Inferior parietal cortex (tissue), 1 donor: ENCODE results near the gene THEMIS2.
"Not testable (repeated sequence)": the region's sequence is repeated elsewhere in the genome, so short reads cannot be mapped to it uniquely, and the experiment has no call there.

Experiments
- DNase-seq: peaks from one replicate; pipeline ENCODE4 v3.0.0-alpha.2; 2016; ENCODE audit errors: extremely low spot score

Gene THEMIS2

DNA sequence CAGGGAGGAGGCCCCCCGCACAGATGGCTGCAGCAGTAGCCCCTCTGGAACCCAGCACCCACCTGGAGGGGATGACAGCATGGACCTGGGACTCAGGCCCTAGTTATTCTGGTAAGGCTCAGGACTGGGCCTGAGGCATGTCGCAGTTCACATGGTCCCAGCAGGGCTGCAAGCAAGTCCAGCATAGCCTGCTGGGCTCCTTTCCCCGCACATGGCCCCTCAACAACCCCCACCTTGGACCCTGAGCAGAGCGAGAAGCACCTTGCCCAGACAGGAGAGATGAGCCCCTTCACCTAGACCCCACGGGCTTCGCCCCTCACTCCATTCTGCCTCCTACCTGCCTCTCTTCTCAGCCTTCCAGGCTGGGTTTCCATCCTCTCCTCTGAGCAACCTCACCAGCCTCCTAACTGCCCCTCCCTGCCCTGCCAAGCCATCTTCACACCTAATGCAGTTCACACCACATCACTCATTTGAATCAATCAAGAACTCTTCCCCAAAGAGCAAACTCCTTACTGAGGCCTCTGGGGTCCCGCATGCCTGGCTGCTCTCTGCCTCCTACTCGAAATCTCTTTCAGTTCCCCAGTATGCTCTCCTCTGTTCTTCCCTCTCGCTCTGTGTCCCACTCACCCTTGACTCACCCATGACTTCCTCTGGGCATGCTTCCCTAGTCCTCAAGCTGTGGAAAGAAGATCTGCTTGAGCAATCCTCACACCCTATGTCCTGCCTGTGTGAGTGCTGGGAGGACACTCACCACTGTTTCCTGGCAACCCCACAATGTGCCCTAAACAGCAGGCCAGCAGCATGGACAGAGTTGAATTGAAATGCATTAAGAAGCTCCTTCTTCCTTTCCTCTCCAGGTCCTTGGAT is 9.4 kb upstream of the THEMIS2 start:
- DNase-seq, result no peak

DNA sequence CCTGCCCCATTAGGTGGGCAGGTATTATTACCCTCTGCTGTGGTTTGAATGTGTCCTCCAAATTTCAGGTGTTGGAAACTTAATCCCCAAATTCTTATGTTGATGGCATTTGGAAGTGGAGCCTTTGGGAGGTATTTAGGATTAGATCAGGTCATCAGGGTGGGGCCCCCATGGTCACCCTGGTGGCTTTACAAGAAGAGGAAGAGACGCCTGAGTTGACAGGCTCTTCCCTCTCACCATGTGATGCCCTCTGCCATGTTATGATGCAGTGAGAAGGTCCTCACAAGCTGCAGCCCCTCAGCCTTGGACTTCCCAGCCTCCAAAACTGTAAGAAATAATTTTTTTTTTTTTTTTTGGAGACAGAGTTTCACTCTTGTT is 8.8 kb upstream of the THEMIS2 start:
- DNase-seq, result no peak

DNA sequence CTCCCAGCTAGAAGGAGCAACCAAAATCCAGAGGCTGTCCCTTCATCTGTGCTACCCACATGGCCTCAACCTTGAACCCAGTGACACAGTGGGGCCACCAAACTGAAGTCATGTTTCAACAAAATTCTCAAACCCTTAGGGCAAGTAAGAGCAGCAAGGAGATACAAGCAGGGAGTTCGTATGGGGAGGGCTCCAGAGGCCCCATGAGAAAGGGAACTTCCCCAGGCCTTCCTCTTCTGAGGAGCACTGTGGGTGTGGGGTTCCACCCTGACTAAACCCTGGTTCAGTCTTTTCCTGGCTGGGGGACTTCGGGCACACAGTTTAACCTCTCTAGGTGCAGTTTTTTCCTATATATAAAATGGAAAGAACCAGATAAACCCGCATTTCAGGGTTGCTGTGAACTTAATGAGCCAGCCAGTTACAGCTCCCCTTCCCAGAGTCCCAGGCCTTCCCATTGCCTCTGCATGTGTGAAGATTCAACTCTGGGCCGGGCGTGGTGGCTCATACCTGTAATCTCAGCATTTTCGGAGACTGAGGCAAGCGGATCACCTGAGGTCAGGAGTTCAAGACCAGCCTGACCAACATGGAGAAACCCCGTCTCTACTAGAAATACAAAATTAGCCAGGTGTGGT is 8.0 kb upstream of the THEMIS2 start:
- DNase-seq, result no peak

DNA sequence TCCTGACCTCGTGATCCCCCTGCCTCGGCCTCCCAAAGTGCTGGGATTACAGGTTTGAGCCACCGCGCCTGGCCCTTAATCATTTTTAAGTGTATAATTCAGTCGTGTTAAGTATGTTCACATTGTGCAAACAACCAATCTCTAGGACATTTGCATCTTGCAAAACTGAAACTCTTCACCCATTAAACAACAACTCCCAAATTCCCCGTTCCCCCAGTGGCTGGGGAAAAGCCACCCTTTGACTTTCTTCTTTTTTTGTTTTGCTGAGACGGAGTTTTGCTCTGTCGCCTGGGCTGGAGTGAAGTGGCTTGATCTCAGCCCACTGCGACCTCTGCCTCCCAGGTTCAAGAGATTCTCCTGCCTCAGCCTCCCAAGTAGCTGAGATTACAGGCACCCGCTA is 6.5 kb upstream of the THEMIS2 start:
- DNase-seq, result no peak

DNA sequence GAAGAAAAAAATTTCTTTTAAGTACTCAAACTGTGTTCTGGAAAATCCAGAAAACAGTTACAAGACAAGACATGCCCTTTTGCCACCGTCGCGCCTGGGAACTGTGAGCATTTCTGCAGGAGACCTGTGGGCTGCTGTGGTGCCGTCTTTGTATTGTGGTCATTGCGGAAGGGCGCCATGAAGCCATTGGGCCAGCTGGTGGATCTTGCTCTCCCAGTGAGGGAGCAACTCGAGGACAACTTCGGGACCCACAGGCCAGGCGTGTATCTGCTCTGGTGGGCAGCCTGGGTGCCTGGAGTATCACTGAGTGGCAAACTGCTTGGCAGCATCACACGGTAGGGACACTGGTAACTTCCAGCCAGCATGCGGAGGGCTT is 3.8 kb upstream of the THEMIS2 start:
- no peak for DNase-seq

DNA sequence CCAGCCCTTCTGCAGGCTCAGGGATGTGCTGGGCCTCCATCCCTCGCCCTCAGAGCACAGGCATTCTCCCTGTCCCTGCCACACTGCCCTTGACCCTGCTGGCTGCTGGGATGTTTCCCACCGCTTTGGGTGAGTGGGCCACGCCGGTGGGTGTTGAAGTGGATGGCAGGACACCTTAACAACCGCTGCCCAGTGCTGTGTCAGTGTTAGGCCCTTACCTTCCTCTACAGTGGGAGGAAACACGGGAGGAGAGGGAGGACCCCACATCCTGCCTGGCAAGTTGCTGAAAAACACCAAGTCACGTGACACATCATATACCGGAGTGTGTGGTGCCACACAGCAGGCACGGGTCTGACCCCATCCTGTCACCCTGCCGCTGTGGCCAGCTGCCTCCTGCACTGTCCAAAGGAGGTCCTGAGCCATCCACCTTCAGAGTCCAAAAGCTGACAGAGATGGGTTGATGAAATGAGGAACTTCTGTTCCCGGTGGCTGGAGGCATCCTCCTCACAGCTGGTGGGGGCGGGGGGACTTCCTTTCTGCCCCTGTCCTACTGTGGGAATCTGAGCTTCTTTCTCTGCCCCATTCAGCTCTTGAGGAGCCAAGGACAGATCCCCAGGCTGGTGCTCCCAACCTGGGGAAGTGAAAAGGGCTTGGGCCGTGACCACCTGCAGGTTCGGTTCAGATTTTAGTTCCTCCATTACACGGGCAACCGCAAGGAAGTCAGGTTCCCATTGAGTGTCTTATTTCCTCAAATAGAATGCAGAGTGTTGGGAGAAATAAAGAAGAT is 3.2 kb upstream of the THEMIS2 start:
- DNase-seq, result no peak

DNA sequence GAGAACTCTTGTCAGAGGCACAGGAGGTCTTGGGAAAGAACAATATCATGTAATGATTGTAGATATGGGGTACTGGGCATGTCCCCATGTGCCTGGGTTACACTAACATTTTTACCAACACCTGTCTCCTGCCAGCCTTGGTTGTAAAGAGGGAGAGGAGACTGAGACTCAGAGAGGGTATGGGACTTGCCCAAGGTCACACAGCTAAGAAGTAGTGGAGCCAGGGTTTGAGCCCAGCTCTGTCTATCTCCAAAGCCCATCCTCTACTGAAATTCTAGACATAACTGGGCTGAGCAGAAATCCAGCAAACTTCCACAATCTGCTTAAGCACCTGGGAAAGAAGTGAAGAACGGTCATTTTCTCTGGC is 2.6 kb upstream of the THEMIS2 start:
- no peak for DNase-seq

DNA sequence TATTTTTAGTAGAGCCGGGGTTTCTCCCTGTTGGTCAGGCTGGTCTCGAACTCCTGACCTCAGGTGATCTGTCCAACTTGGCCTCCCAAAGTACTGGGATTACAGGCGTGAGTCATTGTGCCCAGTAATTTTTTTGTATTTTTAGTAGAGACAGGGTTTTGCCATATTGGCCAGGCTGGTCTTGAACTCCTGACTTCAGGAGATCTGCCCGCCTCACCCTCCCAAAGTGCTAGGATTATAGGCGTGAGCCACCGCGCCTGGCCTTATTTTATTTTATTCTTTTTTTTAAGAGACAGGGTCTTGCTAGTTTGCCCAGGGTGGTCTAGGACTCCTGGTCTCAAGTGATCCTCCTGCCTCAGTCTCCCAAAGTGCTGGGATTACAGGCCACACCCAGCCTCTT is 1.3 kb upstream of the THEMIS2 start:
- not testable (repeated sequence) for DNase-seq

DNA sequence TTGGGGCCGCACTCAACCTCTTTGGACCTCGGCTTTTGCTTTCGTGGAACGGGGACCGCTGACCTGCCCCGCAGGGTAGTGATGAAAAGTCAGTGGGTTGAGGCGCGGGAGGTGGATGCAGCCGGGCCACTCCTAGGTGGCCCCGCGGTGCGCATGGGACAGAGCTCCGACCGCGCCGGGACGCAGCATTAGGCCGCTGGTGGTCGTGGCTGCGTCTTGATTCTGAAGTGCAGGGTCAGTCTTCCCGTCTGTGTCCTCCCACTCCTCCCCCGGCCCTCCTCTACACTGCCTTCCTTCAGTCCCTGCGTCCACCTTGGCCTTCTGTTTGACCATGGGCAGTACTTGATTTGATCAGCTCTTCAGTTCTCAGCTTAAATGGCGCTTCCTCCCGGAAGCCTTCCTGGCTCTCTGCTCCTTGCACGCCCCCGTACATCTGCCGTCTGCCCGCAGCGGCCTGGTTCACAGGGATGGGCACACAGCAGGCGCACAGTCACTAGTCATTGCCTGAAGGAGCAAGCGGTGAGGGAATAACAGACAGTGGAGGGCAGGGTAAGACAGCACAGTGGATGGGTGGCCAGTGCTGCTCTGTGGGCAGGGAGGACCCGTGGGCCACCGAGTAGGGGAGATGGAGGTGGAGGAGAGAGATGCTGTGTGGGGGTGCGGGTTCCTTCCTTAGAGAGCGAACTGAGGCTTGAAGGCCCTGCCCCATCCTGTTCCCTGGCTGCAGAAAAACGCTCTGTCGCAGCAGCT is 633 bp downstream of the THEMIS2 start:
- DNase-seq, result no peak

DNA sequence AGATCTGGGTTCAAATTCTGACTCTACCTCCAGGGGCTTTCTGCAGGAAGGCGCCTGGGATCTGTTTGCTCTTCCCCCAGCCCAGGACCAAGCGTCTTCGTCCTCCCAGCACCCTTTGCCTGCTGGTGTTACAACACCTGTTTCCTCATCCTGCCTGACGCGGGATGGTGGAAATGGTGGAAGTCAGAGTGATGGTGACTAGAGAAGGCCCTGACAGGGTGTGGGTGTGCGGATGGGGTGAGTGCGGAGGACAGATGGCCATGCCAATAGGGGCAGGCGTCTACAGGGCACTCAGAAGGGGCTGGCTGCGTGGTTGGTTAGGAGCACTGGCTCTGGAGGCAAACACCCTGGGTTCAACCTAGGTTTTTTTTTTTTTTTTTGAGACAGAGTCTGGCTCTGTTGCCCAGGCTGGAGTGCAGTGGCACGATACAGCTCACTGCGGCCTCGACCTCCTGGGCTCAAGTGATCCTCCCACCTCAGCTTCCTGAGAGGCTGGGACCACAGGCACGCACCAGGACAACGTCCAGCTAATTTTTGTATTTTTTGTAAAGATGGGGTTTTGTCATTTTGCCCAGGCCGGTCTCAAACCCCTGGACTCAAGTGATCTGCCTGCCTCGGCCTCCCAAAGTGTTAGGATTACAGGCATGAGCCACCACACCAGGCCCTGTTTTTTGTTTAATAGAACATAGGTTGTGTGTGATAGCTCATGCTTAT is 1.5 kb downstream of the THEMIS2 start:
- no peak for DNase-seq

DNA sequence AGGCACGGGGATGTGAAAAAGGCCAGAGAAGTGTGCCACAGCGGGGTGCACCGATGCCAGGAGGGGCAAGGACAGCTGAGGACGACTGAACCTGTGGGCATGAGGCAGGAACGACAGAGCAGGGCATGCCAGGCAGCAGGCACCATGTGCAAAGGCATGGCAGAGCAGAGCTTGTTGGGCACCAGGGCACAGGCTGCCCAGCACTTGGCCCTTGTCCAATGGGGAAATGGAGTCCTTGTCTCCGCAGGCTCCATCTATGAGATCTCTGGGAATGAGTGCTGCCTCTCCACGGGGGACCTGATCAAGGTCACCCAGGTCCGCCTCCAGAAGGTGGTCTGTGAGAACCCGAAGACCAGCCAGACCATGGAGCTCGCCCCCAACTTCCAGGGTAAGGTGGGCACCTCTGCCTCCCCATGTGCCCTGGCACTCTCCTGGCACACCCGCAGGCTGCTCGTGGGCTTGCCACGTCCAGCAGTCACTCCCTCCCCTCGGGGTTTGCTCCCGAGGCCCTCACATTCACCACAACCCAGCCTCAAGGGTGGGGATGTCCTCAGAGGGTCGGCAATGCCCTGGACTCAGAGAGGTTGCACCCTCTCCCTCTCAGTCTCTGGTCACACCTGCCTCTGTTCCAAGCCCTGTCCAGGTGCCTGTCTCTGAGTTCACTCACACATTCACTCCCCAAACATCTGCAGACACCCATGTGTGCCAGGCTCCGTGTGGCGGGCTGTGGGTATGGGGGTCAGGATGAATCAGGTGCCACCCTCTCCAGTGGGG is 4.2 kb downstream of the THEMIS2 start:
- DNase-seq, result no peak

DNA sequence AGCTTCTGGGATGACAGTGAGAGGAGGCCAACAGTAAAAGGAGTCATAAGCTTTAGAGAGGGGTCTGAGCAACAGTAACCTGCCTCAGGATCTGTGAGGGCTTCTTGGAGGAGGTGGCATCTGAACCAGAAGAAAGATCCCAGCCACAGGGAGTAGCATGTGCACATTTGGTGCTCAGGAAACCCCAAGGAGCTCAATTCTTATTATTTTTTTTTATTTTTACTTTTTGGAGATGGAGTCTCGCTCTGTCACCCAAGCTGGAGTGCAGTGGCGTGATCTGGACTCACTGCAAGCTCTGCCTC is 4.7 kb downstream of the THEMIS2 start:
- DNase-seq, result no peak

DNA sequence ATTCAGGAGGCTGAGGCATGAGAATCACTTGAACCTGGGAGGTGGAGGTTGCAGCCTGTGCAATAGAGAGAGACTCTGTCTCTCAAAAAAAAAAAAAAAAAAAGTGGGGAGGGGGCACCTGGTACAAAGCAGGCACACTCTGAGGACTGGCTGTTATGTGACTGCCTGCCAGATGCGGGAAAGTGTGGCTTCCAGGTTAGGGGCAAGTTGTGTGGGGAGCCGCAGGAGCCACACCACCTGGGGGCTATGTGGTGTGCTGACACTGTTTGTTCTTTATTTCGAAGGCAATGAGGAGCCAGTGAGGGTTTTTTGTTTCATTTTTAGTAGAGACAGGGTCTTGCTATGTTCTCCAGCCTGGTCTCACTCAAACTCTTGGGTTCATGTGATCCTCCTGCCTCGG is 5.7 kb downstream of the THEMIS2 start:
- no peak for DNase-seq

DNA sequence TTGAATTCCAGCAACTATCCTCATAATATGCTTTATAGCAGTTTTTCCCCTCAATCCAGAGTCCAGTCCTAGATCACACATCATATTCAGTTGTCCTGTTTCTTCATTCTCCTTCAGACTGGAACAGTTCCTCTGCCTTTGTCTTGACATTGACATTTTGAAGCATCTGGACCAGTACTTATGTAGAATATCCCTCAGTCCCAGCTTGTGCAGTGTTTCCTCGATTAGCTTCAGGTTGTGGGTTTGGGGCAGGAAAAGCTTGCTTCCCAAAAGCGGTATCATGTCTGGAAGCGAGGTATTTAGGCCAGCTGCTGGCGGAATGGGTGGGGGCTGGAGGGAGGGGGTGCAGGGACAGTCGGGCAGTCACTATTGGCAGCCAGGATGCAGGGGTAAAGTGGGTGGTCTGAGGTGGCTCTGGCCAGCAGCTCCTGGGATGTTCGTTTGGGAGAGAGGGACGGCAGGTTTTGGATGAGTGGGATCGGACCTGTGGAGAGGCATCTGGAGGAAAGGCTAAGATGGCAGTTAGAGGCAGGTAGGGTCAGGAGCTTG is 6.5 kb downstream of the THEMIS2 start:
- no peak for DNase-seq

DNA sequence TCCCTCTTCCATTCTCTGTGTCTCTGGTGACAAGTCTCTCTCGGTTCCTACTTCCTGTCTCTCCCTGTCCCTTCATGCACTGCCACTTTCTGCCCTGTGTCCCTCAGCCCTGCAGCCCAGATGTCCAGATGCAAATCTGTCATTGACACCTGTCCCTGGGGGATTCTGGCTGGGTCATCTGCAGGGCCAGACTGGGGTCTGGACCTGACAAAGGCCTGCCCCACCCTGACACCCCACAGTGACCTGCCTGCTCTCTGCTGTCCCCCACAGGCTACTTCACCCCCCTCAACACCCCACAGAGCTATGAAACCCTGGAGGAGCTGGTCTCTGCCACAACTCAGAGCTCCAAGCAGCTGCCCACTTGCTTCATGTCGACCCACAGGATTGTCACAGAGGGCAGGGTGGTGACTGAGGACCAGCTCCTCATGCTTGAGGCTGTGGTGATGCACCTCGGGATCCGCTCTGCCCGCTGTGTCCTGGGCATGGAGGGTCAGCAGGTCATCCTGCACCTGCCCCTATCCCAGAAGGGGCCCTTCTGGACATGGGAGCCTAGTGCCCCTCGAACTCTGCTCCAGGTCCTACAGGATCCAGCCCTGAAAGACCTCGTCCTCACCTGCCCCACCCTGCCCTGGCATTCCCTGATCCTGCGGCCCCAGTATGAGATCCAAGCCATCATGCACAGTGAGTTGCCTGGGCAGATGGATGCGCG is 7.2 kb downstream of the THEMIS2 start:
- no peak for DNase-seq

DNA sequence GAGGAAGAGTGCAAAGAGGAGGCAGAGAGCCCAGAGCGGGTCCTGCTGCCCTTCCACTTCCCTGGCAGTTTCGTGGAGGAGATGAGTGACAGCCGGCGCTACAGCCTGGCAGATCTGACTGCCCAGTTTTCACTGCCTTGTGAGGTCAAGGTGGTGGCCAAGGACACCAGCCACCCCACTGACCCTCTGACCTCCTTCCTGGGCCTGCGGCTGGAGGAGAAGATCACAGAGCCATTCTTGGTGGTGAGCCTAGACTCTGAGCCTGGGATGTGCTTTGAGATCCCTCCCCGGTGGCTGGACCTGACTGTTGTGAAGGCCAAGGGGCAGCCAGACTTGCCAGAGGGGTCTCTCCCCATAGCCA is 10.2 kb downstream of the THEMIS2 start:
- no peak for DNase-seq

DNA sequence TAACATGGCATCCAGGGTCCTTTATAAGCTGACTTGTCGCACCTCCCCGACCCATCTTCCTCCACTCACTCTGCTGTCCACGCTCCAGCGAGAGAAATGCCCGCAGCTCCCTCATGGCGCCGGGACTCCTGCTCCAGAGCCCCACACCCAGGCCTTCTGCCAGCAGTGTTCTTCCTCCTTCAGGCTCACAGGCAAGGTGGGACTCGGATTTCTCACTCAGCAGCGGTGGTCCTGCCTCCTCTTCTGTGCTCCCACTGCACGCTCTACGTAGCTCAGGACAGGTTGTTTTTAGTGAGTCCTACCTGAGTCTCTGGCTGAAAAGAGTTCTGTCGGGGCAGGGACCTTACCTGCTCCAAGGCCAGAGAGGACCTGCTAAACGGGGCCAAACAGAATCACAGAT is 11.2 kb downstream of the THEMIS2 start:
- DNase-seq, result no peak

DNA sequence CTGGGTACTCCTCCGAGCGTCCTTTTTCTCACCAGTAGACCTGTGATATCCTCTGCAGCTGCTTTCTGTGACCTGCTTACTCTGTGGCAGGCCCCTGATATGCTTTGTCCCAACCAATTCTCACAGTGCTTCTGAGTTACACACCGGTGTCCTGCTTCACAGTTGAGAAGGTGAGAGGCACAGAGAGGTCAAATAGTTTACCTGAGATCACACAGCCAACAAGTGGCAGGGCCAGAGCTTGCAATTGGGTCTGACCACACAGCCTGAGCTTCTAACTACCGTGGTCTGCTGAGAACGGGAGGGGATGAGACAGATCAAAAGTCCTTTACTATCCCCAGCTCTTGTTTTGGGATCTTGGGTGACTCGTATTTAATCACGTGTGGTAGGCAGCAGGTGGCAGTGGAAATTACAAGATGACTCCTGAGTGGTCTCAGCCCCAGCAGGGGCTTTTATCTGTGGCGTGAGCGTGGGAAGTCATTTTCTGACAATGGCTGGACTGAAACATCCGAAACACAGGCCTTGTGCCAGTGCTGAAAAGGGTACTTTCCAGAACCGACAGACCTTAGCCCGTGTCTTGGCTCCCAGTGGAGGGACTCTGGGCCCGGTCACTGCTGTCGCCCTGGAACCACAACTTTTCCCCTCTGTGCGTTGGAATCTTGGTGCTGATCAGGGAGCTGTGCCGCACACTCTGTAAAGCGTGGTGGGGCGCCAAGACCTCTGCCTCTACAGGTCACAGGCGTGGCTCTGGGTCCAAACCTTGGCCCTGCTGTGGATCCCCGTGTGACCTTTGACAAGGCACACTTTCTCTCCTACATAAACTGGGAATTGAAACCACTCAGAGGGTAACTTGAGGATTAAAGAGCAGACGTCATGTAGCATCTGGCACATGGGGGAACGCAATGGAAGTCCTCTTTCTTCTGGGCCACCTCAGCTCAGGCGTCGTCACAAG is 11.9 kb downstream of the THEMIS2 start:
- DNase-seq, result no peak

DNA sequence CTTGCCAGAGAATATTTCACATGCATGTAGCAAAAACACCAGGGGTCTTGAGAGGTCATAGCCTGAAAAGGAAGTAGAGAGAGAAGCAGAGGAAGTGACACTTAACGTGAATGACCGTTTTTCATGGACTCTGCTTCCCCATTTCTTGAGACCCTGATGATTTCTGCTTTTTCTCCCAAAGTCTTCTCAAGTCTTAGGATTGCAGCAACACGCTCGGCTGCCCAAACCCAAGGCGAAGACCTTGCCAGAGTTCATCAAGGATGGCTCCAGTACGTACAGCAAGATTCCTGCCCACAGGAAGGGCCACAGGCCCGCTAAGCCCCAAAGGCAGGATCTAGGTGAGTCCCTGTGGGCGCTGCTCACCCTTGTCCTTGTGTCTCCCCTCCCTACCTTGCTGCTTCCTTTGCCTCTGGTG is 12.8 kb downstream of the THEMIS2 start:
- DNase-seq, result no peak
